HEK293 (cell line): Measurements from ENCODE around the gene RPS6KA2.
A peak's percentile ranks its signal among the peaks of the same experiment; 100 is the strongest.

Experiments
- CTCF ChIA-PET: fragments of 350-600 bp; formaldehyde crosslinking; extraction: SDS; loops from one replicate; lab custom pipeline; 2021; ENCODE audit warnings: antibody characterized with exemption; lab: Yijun Ruan, JAX
- POLR2A ChIA-PET: fragments of 300-600 bp; formaldehyde crosslinking; extraction: SDS; loops from one replicate; lab custom pipeline; 2020; ENCODE audit warnings: antibody characterized with exemption, inconsistent platforms; lab: Yijun Ruan, JAX
- H3K27ac ChIP-seq: fragments of 200-500 bp; sonication (Bioruptor generic); 2 replicates; pipeline ENCODE4 v1.5.1; 2014; ENCODE audit warnings: low read depth, low read length, control low read depth, inconsistent platforms; ENCODE audit errors: extremely low read depth
- H3K36me3 ChIP-seq, 2 experiments: fragments of 200-500 bp in 1 of 2; sonication (Bioruptor generic) in 1 of 2; 1 replicate in 1 of 2; 2 replicates in 1 of 2; pipeline ENCODE4 v1.5.1; 2014 to 2017; ENCODE audit warnings: inconsistent platforms in 2 of 2, low read length in 2 of 2; ENCODE audit not compliant: control insufficient read depth in 2 of 2, insufficient read depth in 1 of 2
- H3K4me1 ChIP-seq: fragments of 200-500 bp; sonication (Bioruptor generic); 2 replicates; pipeline ENCODE4 v1.5.1; 2014; ENCODE audit warnings: mild to moderate bottlenecking, low read length, inconsistent platforms; ENCODE audit not compliant: control insufficient read depth, insufficient read depth
- H3K4me3 ChIP-seq: 2 replicates; pipeline ENCODE4 v1.5.1; 2011; ENCODE audit warnings: low read depth, mild to moderate bottlenecking, control low read depth, low read length, moderate library complexity
- H3K9me3 ChIP-seq: fragments of 200-500 bp; sonication (Bioruptor generic); 2 replicates; pipeline ENCODE4 v1.5.1; 2014; ENCODE audit warnings: low read depth, low read length, inconsistent platforms; ENCODE audit not compliant: control insufficient read depth, insufficient read depth
- BCL11B ChIP-seq: fragments of 450-650 bp; formaldehyde crosslinking; IDR thresholded peaks from 2 replicates; pipeline ENCODE4 v1.5.1; 2016; ENCODE audit warnings: low read depth, missing biosample characterization, missing genetic modification characterization
- HOXC10 ChIP-seq: sonication (generic); formaldehyde crosslinking; IDR thresholded peaks from 2 replicates; pipeline ENCODE4 v1.8.1; 2023; ENCODE audit warnings: mild to moderate bottlenecking, missing genetic modification reagents
- HOXD13 ChIP-seq: sonication (generic); formaldehyde crosslinking; IDR thresholded peaks from 2 replicates; pipeline ENCODE4 v1.8.0; 2022; ENCODE audit warnings: missing genetic modification reagents, borderline replicate concordance
- KLF1 ChIP-seq: fragments of 450-650 bp; formaldehyde crosslinking; IDR thresholded peaks from 2 replicates; pipeline ENCODE4 v1.5.1; 2016; ENCODE audit warnings: missing biosample characterization, missing genetic modification characterization
- OSR2 ChIP-seq: fragments of 450-650 bp; formaldehyde crosslinking; IDR thresholded peaks from 2 replicates; pipeline ENCODE4 v1.5.1; 2016; ENCODE audit warnings: missing biosample characterization, missing genetic modification characterization
- SP2 ChIP-seq: fragments of 450-650 bp; formaldehyde crosslinking; IDR thresholded peaks from 2 replicates; pipeline ENCODE4 v1.5.1; 2016; ENCODE audit warnings: missing biosample characterization, missing genetic modification characterization
- SP7 ChIP-seq: fragments of 450-650 bp; formaldehyde crosslinking; IDR thresholded peaks from 2 replicates; pipeline ENCODE4 v1.5.1; 2016; ENCODE audit warnings: missing biosample characterization, missing genetic modification characterization
- TRIM28 ChIP-seq: IDR thresholded peaks from 2 replicates; pipeline ENCODE4 v1.6.1; 2011; ENCODE audit warnings: low read length, control low read depth, borderline replicate concordance
- ZBTB17 ChIP-seq: fragments of 450-650 bp; formaldehyde crosslinking; IDR thresholded peaks from 2 replicates; pipeline ENCODE4 v1.5.1; 2016; ENCODE audit warnings: missing biosample characterization, missing genetic modification characterization
- ZBTB20 ChIP-seq: fragments of 450-650 bp; formaldehyde crosslinking; IDR thresholded peaks from 2 replicates; pipeline ENCODE4 v1.5.1; 2016; ENCODE audit warnings: missing biosample characterization, missing genetic modification characterization
- ZFHX2 ChIP-seq: fragments of 450-650 bp; formaldehyde crosslinking; conservative IDR thresholded peaks from 2 replicates; pipeline ENCODE4 v1.5.1; 2016; ENCODE audit warnings: missing biosample characterization, missing genetic modification characterization
- ZFP69B ChIP-seq: fragments of 450-650 bp; formaldehyde crosslinking; IDR thresholded peaks from 2 replicates; pipeline ENCODE4 v1.5.1; 2016; ENCODE audit warnings: missing biosample characterization, missing genetic modification characterization
- ZNF146 ChIP-seq: fragments of 450-650 bp; formaldehyde crosslinking; IDR thresholded peaks from 2 replicates; pipeline ENCODE4 v1.5.1; 2016; ENCODE audit warnings: missing biosample characterization, missing genetic modification characterization
- ZNF16 ChIP-seq: fragments of 450-650 bp; formaldehyde crosslinking; IDR thresholded peaks from 2 replicates; pipeline ENCODE4 v1.5.1; 2016; ENCODE audit warnings: low read depth, missing biosample characterization, missing genetic modification characterization
- ZNF169 ChIP-seq: fragments of 450-650 bp; formaldehyde crosslinking; IDR thresholded peaks from 2 replicates; pipeline ENCODE4 v1.5.1; 2016; ENCODE audit warnings: missing biosample characterization, missing genetic modification characterization
- ZNF184 ChIP-seq: fragments of 450-650 bp; IDR thresholded peaks from 2 replicates; pipeline ENCODE4 v1.5.1; 2018; ENCODE audit warnings: missing biosample characterization, mild to moderate bottlenecking, missing genetic modification characterization
- ZNF302 ChIP-seq: fragments of 450-650 bp; formaldehyde crosslinking; IDR thresholded peaks from 2 replicates; pipeline ENCODE4 v1.5.1; 2016; ENCODE audit warnings: missing biosample characterization, missing genetic modification characterization, low read depth
- ZNF558 ChIP-seq: fragments of 450-650 bp; formaldehyde crosslinking; IDR thresholded peaks from 2 replicates; pipeline ENCODE4 v1.5.1; 2016; ENCODE audit warnings: missing biosample characterization, missing genetic modification characterization
- ZNF610 ChIP-seq: fragments of 450-650 bp; formaldehyde crosslinking; IDR thresholded peaks from 2 replicates; pipeline ENCODE4 v1.5.1; 2016; ENCODE audit warnings: missing biosample characterization, missing genetic modification characterization, borderline replicate concordance
- ZNF658 ChIP-seq: fragments of 450-650 bp; formaldehyde crosslinking; IDR thresholded peaks from 2 replicates; pipeline ENCODE4; 2016; ENCODE audit warnings: missing biosample characterization, missing genetic modification characterization
- ZSCAN30 ChIP-seq: fragments of 450-650 bp; IDR thresholded peaks from 2 replicates; pipeline ENCODE4 v1.5.1; 2018; ENCODE audit warnings: missing biosample characterization, mild to moderate bottlenecking, missing genetic modification characterization, moderate library complexity
- TF ChIP-seq, protein P1 (sequence below): fragments of 450-650 bp; formaldehyde crosslinking; IDR thresholded peaks from 2 replicates; pipeline ENCODE4 v1.5.1; 2016; ENCODE audit warnings: missing biosample characterization, missing genetic modification characterization
- TF ChIP-seq, protein P2 (sequence below): fragments of 450-650 bp; formaldehyde crosslinking; IDR thresholded peaks from 2 replicates; pipeline ENCODE4 v1.5.1; 2017; ENCODE audit warnings: missing biosample characterization, missing genetic modification characterization
- TF ChIP-seq, protein P3 (sequence below): fragments of 450-650 bp; formaldehyde crosslinking; IDR thresholded peaks from 2 replicates; pipeline ENCODE4 v1.5.1; 2016; ENCODE audit warnings: missing biosample characterization, missing genetic modification characterization
- TF ChIP-seq, protein P4 (sequence below): fragments of 450-650 bp; IDR thresholded peaks from 2 replicates; pipeline ENCODE4 v1.5.1; 2018; ENCODE audit warnings: missing biosample characterization, mild to moderate bottlenecking, missing genetic modification characterization
- TF ChIP-seq, protein P5 (sequence below): fragments of 450-650 bp; formaldehyde crosslinking; IDR thresholded peaks from 2 replicates; pipeline ENCODE4 v1.5.1; 2016; ENCODE audit warnings: missing biosample characterization, missing genetic modification characterization

Gene RPS6KA2

DNA sequence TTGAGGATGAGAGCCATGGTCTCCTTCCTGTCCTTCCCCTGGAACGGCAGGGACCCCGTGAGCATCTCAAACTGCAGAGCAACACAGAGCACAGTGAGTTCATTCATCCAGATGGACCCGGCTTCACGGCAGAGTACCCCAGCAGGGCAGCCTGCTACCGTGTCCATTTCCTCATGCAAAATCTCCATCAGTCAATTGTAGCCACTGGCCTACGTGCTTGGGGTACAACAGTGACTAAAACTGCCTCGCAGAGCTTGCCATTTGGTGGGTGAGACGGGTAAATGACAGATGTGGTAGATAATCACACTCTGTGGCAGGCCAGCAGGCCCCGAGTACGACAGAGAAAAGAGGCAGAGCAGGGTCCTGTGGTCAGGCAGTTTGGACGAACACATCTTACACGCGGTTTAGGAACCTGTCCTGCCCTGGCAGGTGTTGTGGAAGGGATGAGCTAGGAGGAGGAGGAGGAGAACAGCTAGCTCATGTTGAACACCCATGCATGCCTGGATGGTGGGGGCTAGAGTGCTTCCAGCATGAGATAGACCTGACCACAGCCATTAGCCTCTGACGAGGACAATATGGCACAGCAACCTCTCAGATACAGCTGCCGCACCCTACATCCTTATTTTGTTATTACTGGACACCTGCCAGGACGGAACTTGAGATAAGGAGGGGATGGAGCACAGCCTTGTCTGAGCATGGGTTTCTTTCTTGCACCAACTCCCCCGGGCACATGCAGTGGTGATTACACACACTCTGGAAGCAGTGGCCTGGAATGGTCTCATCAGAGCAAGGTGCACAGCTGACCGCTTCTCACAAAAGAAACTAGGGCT lies 136.2 kb downstream of the RPS6KA2 start:
- peaks cover 18% of the 10 kb centered on the region for H3K4me1 ChIP-seq
- POLR2A ChIA-PET, result interaction anchor here (1.2 kb wide), 1 partner anchor 136 kb away, joined by 9 read pairs; the partner anchor contains the start of gene RPS6KA2
- CTCF ChIA-PET, result no interaction called here
- TF ChIP-seq ZFHX2, result peak; percentile 20; the same call in 1 of the 2 replicates
- TF ChIP-seq, protein P1, sequence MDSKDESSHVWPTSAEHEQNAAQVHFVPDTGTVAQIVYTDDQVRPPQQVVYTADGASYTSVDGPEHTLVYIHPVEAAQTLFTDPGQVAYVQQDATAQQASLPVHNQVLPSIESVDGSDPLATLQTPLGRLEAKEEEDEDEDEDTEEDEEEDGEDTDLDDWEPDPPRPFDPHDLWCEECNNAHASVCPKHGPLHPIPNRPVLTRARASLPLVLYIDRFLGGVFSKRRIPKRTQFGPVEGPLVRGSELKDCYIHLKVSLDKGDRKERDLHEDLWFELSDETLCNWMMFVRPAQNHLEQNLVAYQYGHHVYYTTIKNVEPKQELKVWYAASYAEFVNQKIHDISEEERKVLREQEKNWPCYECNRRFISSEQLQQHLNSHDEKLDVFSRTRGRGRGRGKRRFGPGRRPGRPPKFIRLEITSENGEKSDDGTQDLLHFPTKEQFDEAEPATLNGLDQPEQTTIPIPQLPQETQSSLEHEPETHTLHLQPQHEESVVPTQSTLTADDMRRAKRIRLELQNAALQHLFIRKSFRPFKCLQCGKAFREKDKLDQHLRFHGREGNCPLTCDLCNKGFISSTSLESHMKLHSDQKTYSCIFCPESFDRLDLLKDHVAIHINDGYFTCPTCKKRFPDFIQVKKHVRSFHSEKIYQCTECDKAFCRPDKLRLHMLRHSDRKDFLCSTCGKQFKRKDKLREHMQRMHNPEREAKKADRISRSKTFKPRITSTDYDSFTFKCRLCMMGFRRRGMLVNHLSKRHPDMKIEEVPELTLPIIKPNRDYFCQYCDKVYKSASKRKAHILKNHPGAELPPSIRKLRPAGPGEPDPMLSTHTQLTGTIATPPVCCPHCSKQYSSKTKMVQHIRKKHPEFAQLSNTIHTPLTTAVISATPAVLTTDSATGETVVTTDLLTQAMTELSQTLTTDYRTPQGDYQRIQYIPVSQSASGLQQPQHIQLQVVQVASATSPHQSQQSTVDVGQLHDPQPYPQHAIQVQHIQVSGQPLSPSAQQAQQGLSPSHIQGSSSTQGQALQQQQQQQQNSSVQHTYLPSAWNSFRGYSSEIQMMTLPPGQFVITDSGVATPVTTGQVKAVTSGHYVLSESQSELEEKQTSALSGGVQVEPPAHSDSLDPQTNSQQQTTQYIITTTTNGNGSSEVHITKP (tag by site-specific recombination), result peak; percentile 86
- TF ChIP-seq KLF1 (tag by site-specific recombination), result peak; percentile 72
- 0 out of 2 replicates have a peak, but pooled peaks have one; percentile 46 for TF ChIP-seq ZSCAN30 (tag by site-specific recombination)
- TF ChIP-seq, protein P2, sequence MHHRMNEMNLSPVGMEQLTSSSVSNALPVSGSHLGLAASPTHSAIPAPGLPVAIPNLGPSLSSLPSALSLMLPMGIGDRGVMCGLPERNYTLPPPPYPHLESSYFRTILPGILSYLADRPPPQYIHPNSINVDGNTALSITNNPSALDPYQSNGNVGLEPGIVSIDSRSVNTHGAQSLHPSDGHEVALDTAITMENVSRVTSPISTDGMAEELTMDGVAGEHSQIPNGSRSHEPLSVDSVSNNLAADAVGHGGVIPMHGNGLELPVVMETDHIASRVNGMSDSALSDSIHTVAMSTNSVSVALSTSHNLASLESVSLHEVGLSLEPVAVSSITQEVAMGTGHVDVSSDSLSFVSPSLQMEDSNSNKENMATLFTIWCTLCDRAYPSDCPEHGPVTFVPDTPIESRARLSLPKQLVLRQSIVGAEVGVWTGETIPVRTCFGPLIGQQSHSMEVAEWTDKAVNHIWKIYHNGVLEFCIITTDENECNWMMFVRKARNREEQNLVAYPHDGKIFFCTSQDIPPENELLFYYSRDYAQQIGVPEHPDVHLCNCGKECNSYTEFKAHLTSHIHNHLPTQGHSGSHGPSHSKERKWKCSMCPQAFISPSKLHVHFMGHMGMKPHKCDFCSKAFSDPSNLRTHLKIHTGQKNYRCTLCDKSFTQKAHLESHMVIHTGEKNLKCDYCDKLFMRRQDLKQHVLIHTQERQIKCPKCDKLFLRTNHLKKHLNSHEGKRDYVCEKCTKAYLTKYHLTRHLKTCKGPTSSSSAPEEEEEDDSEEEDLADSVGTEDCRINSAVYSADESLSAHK, result no peak
- peak; percentile 92 for TF ChIP-seq TRIM28
- TF ChIP-seq ZBTB17 (tag by site-specific recombination), result peak; percentile 53; the same call in 1 of the 2 replicates
- TF ChIP-seq, protein P3, sequence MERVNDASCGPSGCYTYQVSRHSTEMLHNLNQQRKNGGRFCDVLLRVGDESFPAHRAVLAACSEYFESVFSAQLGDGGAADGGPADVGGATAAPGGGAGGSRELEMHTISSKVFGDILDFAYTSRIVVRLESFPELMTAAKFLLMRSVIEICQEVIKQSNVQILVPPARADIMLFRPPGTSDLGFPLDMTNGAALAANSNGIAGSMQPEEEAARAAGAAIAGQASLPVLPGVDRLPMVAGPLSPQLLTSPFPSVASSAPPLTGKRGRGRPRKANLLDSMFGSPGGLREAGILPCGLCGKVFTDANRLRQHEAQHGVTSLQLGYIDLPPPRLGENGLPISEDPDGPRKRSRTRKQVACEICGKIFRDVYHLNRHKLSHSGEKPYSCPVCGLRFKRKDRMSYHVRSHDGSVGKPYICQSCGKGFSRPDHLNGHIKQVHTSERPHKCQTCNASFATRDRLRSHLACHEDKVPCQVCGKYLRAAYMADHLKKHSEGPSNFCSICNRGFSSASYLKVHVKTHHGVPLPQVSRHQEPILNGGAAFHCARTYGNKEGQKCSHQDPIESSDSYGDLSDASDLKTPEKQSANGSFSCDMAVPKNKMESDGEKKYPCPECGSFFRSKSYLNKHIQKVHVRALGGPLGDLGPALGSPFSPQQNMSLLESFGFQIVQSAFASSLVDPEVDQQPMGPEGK, result peak; percentile 49
- peak; percentile 72; the same call in 1 of the 2 replicates for TF ChIP-seq ZNF558 (tag by site-specific recombination)
- TF ChIP-seq BCL11B, result no peak
- 0 out of 2 replicates have a peak, but pooled peaks have one; percentile 16 for TF ChIP-seq ZFP69B (tag by site-specific recombination)
- TF ChIP-seq HOXD13 (CRISPR knock-in tag), result no peak
- TF ChIP-seq ZNF658 (tag by site-specific recombination), result no peak
- no peak for TF ChIP-seq ZNF146 (tag by site-specific recombination)
- peak; percentile 63; the same call in 1 of the 2 replicates for TF ChIP-seq SP7 (tag by site-specific recombination)
- TF ChIP-seq ZNF302 (tag by site-specific recombination), result peak; percentile 47; the same call in 1 of the 2 replicates
- no peak for TF ChIP-seq ZNF169 (tag by site-specific recombination)
- TF ChIP-seq, protein P4, sequence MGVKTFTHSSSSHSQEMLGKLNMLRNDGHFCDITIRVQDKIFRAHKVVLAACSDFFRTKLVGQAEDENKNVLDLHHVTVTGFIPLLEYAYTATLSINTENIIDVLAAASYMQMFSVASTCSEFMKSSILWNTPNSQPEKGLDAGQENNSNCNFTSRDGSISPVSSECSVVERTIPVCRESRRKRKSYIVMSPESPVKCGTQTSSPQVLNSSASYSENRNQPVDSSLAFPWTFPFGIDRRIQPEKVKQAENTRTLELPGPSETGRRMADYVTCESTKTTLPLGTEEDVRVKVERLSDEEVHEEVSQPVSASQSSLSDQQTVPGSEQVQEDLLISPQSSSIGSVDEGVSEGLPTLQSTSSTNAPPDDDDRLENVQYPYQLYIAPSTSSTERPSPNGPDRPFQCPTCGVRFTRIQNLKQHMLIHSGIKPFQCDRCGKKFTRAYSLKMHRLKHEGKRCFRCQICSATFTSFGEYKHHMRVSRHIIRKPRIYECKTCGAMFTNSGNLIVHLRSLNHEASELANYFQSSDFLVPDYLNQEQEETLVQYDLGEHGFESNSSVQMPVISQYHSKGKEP, result peak; percentile 81
- TF ChIP-seq ZNF184 (tag by site-specific recombination), result 0 out of 2 replicates have a peak, but pooled peaks have one; percentile 12
- TF ChIP-seq, protein P5, sequence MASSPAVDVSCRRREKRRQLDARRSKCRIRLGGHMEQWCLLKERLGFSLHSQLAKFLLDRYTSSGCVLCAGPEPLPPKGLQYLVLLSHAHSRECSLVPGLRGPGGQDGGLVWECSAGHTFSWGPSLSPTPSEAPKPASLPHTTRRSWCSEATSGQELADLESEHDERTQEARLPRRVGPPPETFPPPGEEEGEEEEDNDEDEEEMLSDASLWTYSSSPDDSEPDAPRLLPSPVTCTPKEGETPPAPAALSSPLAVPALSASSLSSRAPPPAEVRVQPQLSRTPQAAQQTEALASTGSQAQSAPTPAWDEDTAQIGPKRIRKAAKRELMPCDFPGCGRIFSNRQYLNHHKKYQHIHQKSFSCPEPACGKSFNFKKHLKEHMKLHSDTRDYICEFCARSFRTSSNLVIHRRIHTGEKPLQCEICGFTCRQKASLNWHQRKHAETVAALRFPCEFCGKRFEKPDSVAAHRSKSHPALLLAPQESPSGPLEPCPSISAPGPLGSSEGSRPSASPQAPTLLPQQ (tag by site-specific recombination), result peak; percentile 48; the same call in 1 of the 2 replicates
- no peak for TF ChIP-seq SP2
- TF ChIP-seq ZNF610, result peak; percentile 18; the same call in 1 of the 2 replicates
- TF ChIP-seq OSR2 (tag by site-specific recombination), result peak; percentile 84
- no peak for TF ChIP-seq ZNF16 (tag by site-specific recombination)
- TF ChIP-seq HOXC10 (CRISPR knock-in tag), result no peak
- peak; percentile 63 for TF ChIP-seq ZBTB20 (tag by site-specific recombination)

More for the DNA sequence above, 136.2 kb downstream of the RPS6KA2 start:
- no peak overlapping the region; the same call in 1 of the 2 replicates for H3K27ac ChIP-seq
- H3K36me3 ChIP-seq, result peaks cover 0 to 5% of the 10 kb centered on the region in 2 experiments; a peak in 1 of 3 replicates
- H3K9me3 ChIP-seq, result no peaks in the 10 kb centered on the region
- H3K4me3 ChIP-seq, result no peak overlapping the region
